Gastroesophageal sphincter (tissue), 4 donors: Measurements from ENCODE around the gene KIRREL3. TPM values are rescaled to one million over a fixed set of nuclear protein-coding genes. Genes with fewer than 3 reads are reported as not detected.
A peak's percentile ranks its signal among the peaks of the same experiment; 100 is the strongest.

Source experiments
- ATAC-seq: fragments of 150-250 bp; one replicate; pipeline ENCODE4 v1.9.1; 2016; ENCODE audit warnings: mild to moderate bottlenecking, moderate library complexity
- H3K27ac ChIP-seq, 4 donors: fragments of 200-600 bp; sonication (generic) in 3 of 4; 1 replicate in 3 of 4; 2 replicates in 1 of 4; pipeline ENCODE4 v1.5.1; 2016 to 2019
- H3K27me3 ChIP-seq: fragments of 200-600 bp; sonication (generic); one replicate; pipeline ENCODE4 v1.5.1; 2019
- H3K36me3 ChIP-seq, 2 donors: fragments of 200-600 bp; sonication (generic); one replicate each; pipeline ENCODE4 v1.5.1; 2019; ENCODE audit warnings: control low read depth in 1 of 2
- H3K4me1 ChIP-seq, 3 donors: fragments of 200-600 bp; sonication (generic); 1 replicate in 2 of 3; 2 replicates in 1 of 3; pipeline ENCODE4 v1.5.1; 2016 to 2019; ENCODE audit warnings: control low read depth in 2 of 3
- H3K4me3 ChIP-seq, 2 donors: fragments of 200-600 bp; sonication (generic); one replicate each; pipeline ENCODE4 v1.5.1; 2019; ENCODE audit warnings: mild to moderate bottlenecking in 1 of 2, moderate library complexity in 1 of 2
- H3K9me3 ChIP-seq, 3 donors: fragments of 200-600 bp; sonication (generic); one replicate each; pipeline ENCODE4 v1.5.1; 2017 to 2019; ENCODE audit warnings: control low read depth in 2 of 3
- CTCF ChIP-seq, 4 experiments: fragments of 200-600 bp in 2 of 4; fragments of 450-650 bp in 2 of 4; sonication (generic) in 1 of 4; IDR thresholded peaks; one replicate each; pipeline ENCODE4 v1.5.1; 2017 to 2019; ENCODE audit warnings: antibody characterized with exemption in 4 of 4, mild to moderate bottlenecking in 2 of 4, moderate library complexity in 2 of 4
- EP300 ChIP-seq: sonication (generic); formaldehyde crosslinking; IDR thresholded peaks from one replicate; pipeline ENCODE4 v1.6.1; 2017; ENCODE audit warnings: antibody characterized with exemption, mild to moderate bottlenecking
- POLR2A ChIP-seq, 2 donors: fragments of 450-650 bp; IDR thresholded peaks; one replicate each; pipeline ENCODE4 v1.6.1; 2017; ENCODE audit warnings: antibody characterized with exemption in 2 of 2, mild to moderate bottlenecking in 2 of 2, moderate library complexity in 1 of 2
- POLR2AphosphoS5 ChIP-seq: sonication (generic); formaldehyde crosslinking; IDR thresholded peaks from one replicate; pipeline ENCODE4 v1.6.1; 2017; ENCODE audit warnings: antibody characterized with exemption
- WGBS, 2 donors: methylation state at CpG; one replicate each; pipeline ENCODE4 v1.1.5; 2018; ENCODE audit warnings: low coverage in 1 of 2; 5-methylcytosine and 5-hydroxymethylcytosine counted together
- total RNA-seq, 4 donors: library from RNA; depleted of rRNA; stranded (reverse); fragments of >200 nt; gene quantifications; one replicate each; pipeline ENCODE4 v1.1.0, GENCODE V29; 2016

KIRREL3 gene
- total RNA-seq, 4 donors from 2014 or later = 0.54 to 3.9 (median 1.4) TPM

- TF ChIP-seq CTCF (IDR thresholded peaks at IDR 0.05) = no peak
- no peak for TF ChIP-seq EP300
- TF ChIP-seq POLR2A (IDR thresholded peaks at IDR 0.05) = no peak
- no peak for TF ChIP-seq POLR2AphosphoS5
- WGBS, 2 donors = 90 to 91% methylated on average over 6 to 7 of the region's 10 CpGs
- Histone ChIP-seq H3K4me1 (peaks cover 0 to 48% (median 19%) of the 10 kb centered on the region in 3 donors), H3K36me3 (no peaks in the 10 kb centered on the region), H3K27me3 (no peaks in the 10 kb centered on the region), H3K9me3 (no peaks in the 10 kb centered on the region), H3K27ac (peak overlapping the region in 3 of 4 donors; percentile 74 to 79 (median 78)), H3K4me3 (no peak overlapping the region)
- ATAC-seq = no peak
These were observed 569.8 kb downstream of the KIRREL3 start for GRCh38 chr11:126430581-126431335.

- WGBS, 2 donors = 64 to 65% methylated on average over 11 to 14 of the region's 14 CpGs
These were observed 573.5 kb downstream of the KIRREL3 start for GRCh38 chr11:126426820-126427749.

GRCh38 chr11:126426106-126426505 lies 574.5 kb downstream of the KIRREL3 start:
- TF ChIP-seq EP300 (no peak), POLR2A (IDR thresholded peaks at IDR 0.05) (no peak), POLR2AphosphoS5 (no peak), CTCF (IDR thresholded peaks at IDR 0.05) (no peak)
- Histone ChIP-seq H3K4me3 (no peak overlapping the region), H3K36me3 (peaks cover 0 to 7% of the 10 kb centered on the region in 2 donors), H3K4me1 (peaks cover 0 to 23% (median 4%) of the 10 kb centered on the region in 3 donors), H3K27ac (no peak overlapping the region), H3K27me3 (no peaks in the 10 kb centered on the region), H3K9me3 (no peaks in the 10 kb centered on the region)
- 92 to 100% methylated on average over 3 of the region's 3 CpGs for WGBS, 2 donors
- ATAC-seq = no peak

More at GRCh38 chr11:126426820-126427749, 573.5 kb downstream of the KIRREL3 start:
- Histone ChIP-seq H3K4me3 (no peak overlapping the region), H3K4me1 (peaks cover 0 to 24% (median 11%) of the 10 kb centered on the region in 3 donors), H3K36me3 (peaks cover 0 to 7% of the 10 kb centered on the region in 2 donors), H3K27ac (peak overlapping the region in 3 of 4 donors; percentile 34 to 62 (median 35)), H3K9me3 (no peaks in the 10 kb centered on the region), H3K27me3 (no peaks in the 10 kb centered on the region)
- no peak for ATAC-seq
- TF ChIP-seq POLR2A (IDR thresholded peaks at IDR 0.05) (no peak), CTCF (IDR thresholded peaks at IDR 0.05) (no peak), EP300 (no peak)

GRCh38 chr11:126424471-126425039 lies 576.0 kb downstream of the KIRREL3 start:
- Histone ChIP-seq H3K36me3 (peaks cover 0 to 7% of the 10 kb centered on the region in 2 donors), H3K4me1 (peaks cover 0 to 31% (median 3%) of the 10 kb centered on the region in 3 donors), H3K27me3 (no peaks in the 10 kb centered on the region), H3K27ac (no peak overlapping the region), H3K9me3 (no peaks in the 10 kb centered on the region), H3K4me3 (no peak overlapping the region)
- no peak for ATAC-seq
- TF ChIP-seq POLR2AphosphoS5 = no peak
- 80% methylated on average over 1 of the region's 30 CpGs; no CpG with 5 or more reads in 1 of the 2 donors for WGBS, 2 donors

GRCh38 chr11:126423743-126424142 lies 576.8 kb downstream of the KIRREL3 start:
- Histone ChIP-seq H3K4me3 (no peak overlapping the region), H3K4me1 (peaks cover 0 to 31% (median 3%) of the 10 kb centered on the region in 3 donors), H3K36me3 (peaks cover 0 to 7% of the 10 kb centered on the region in 2 donors), H3K27me3 (no peaks in the 10 kb centered on the region), H3K9me3 (no peaks in the 10 kb centered on the region), H3K27ac (no peak overlapping the region)
- no peak for ATAC-seq
- no peak for TF ChIP-seq POLR2AphosphoS5
- no peak for TF ChIP-seq CTCF (IDR thresholded peaks at IDR 0.05)
- TF ChIP-seq EP300 = no peak
- TF ChIP-seq POLR2A (IDR thresholded peaks at IDR 0.05) = no peak
- WGBS, 2 donors = 0% methylated on average over 1 of the region's 11 CpGs; no CpG with 5 or more reads in 1 of the 2 donors
